Activated T-cell treated with anti-CD3 and anti-CD28 coated beads, Interleukin-2, amount 50 U/mL, for 1 hour (primary cell): Measurements from ENCODE around the gene PTHLH.

Experiments used
- DNase-seq: peaks from one replicate; pipeline ENCODE4 v3.0.0-alpha.2; 2020

The PTHLH gene

GRCh38 chr12:27973487-27973890 is 956 bp upstream of the PTHLH start:
- DNase-seq, result no peak

GRCh38 chr12:27971606-27972005 is 927 bp downstream of the PTHLH start:
- DNase-seq, result no peak

DNA sequence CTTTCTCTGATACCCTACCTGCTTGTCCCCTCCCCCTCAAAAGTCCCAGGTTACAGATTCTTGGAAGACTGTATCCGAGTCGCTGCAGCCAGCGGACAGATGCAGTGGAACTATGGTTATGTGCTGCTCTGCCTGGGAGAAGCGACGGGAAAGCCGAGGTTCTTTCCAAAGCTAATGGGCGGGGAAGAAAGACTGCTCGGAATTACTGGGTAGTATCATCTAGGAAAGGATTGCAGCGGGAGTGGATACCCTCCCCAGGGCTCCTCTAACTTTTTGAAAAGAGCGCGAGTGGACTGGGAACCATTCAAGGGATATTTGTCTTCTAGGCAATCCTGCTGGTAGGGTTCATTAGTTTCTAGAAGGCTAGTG is 1.4 kb downstream of the PTHLH start:
- no peak for DNase-seq

DNA sequence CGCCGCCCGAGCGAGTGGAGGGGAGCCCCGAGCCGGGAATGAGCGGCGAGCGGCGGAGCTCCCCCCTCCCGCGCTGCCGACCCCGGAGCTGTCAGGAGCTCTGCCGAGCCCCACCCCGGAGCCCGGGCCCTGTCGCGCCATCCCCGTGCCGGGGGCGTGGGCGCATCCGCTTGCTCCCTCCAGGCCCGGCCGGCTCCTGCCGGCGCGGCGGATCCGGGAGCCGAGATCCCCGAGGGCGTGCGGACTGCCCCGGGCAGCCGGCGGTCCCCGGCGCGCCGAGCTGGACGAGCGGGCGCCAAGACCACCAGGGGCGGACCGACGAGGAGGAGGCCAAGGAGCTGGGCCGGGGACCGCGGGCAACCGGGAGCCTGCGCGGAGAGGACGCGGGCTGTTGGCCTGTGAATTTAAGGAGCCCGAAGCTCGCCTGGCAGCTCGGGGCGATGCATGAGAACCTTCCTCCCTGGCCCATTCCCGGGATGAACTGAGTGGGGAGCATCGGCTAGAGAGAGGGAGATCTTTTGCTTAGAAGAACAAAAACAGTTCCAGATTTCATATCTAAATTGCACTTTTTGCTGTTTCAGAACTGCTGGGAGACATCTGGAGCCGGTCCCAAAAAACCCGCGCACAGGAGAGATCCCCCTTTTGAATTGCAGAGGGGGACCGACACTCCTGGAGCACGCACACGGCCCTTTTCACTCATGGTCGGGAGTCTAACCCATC is 2.0 kb downstream of the PTHLH start:
- peak; percentile 22 for DNase-seq

DNA sequence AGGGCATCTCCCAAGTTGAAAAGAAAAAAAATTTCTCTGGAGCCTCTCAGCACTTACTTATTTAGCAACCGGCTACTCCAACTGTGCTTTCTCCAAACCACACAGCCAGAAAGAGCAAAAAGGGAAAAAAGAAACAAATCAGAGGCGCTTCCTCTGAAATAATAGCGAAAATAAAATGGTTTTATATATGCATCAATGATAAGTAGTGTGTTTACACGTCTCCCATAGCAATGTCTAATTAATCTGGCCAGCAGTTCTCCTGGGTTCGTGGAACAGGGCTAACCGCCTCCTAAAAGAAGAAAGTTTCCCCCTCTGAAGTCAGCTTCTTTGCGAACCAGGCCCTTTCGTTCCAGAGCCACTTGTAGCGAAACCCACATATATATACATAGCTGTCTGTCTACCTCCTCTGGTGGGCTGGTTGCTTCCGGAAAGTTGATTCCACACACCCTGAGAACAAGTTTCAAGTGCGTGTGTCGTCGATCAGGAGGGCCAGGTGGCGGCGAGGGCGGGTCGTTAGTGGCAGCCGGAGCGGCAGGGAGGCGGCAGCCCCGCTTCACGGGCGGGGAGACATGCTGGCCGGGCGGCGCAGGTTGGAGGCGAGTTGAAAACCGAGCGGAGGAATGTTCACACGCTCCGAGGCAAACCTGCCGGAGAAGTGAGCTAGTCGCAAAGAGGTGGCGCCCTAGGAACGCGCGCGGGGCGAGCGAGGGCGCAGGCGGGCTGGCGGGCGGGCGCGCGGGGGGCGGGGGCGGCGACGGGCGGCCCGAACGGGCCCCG is 2.7 kb downstream of the PTHLH start:
- peak; percentile 44 for DNase-seq

- no peak for DNase-seq
Measured at GRCh38 chr12:27968972-27969623, 3.4 kb downstream of the PTHLH start.

DNA sequence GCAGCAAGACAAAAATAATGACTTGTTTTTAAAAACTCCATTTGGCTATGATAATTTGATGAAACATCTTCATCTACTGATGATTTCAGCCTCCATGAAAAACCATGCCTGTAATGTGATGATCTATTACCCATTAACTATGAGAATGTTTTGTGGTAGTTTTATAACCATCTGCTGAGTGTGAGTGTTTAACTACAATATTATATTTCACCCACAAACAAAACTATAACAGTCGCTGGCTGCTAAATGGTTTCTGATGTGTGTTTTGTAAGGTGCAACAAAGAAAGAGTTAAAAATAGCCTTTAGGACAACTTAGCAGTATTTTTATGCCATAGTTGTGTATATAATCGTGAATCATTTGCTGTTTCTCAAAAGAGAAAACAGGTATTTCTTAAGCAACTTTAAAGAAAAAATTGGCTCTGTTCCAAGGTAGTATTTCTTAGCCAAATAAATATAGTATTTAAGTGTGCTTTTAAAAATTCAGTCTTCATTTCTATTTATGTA is 4.9 kb downstream of the PTHLH start:
- DNase-seq, result no peak

- no peak for DNase-seq
Measured at GRCh38 chr12:27966870-27967269, 5.7 kb downstream of the PTHLH start.

- no peak for DNase-seq
Measured at GRCh38 chr12:27965966-27966365, 6.6 kb downstream of the PTHLH start.

DNA sequence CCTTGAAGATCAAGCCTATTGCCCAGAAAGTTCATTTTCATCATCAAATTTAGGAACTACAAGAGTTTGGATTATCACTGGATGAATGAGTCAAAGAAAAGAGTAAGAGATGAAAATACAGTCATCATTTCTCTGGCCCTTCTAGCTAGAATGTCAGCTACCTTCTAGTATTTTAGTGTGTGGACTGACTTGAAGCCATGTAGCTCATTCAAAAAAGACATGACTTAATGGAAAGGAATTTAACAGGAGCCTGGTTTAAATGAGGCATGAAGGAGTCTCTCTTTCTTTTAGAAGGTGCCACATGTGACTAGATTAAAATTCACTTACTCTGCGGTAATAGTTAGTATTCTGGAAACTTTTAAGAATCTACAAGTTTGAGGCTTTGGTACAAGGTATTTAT is 7.1 kb downstream of the PTHLH start:
- no peak for DNase-seq

DNA sequence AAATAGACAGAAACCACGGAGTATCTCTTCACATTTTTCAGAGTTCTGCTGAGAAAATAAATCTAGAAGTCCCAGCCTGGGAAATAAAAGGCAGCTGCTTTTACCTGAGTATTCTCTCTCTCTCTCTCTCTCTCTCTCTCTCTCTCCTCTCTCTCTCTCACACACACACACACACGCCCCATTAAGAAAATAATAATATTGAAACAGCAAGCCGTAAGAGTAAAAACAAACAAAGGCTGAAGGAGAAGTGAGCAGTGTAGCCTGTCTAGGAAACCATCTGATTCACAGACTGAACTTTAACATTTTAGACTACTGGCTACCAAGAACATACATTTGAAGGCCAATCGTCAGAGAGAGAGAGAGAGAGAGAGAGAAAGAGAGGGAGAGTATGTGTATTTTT is 8.4 kb downstream of the PTHLH start:
- no peak for DNase-seq

DNA sequence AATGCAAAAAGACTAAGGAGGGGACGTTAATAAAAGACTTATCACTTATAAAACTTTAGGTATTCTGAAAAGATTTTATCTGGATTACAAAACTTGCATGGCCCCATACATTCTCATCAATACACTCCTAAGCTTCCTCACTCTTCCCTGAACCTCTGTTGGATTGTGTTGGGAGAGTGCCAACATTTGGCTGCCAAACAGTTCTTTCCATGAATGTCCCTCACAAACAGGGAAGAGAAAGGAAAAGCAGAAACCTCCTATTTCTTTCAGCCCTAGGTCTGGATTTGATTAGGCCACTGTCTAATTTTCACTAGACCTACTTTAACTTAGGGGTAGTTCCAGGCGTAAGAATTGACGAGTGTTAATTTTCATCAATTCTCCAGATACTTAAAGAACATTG is 11.7 kb downstream of the PTHLH start:
- no peak for DNase-seq

GRCh38 chr12:27958675-27959074 is 13.9 kb downstream of the PTHLH start:
- DNase-seq, result no peak

DNA sequence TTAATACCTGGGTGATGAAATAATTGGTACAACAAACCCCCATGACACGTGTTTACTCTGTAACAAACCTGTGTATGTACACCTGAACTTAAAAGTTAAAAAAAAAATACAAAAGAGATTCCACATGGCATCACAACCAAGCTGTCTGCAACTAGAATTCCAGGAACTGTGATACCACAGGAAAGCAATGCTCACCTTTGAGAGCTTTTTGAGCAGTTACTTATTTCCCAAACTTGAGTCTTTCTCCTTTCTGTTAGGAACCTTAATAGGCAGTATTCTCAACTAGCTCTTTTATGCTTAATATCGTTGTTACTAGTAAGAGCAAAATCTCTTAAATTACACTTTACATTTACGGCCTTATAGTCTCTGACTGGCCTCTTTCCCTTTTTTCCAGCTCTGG is 15.2 kb downstream of the PTHLH start:
- no peak for DNase-seq

DNA sequence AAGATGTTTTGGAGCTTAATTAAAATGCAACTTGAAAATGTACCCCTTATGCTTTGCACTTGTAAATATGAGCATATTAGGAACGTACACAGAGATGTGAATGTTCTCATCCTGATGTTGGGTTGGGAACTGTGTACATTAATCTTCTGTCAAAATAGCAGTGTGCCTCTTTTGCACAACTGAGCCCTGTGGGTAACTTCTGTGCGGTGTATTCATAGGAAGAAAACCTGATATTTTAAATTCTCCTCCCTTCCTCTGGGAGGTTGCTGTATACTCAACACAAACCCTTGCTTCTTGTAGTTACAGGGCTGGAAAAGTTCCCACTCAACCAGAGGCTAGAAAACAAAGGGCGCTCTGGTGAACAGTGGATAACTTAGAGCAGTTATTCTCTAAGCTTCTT is 18.7 kb downstream of the PTHLH start:
- DNase-seq, result no peak

- DNase-seq, result no peak
Measured at GRCh38 chr12:27953348-27953747, 19.2 kb downstream of the PTHLH start.

DNA sequence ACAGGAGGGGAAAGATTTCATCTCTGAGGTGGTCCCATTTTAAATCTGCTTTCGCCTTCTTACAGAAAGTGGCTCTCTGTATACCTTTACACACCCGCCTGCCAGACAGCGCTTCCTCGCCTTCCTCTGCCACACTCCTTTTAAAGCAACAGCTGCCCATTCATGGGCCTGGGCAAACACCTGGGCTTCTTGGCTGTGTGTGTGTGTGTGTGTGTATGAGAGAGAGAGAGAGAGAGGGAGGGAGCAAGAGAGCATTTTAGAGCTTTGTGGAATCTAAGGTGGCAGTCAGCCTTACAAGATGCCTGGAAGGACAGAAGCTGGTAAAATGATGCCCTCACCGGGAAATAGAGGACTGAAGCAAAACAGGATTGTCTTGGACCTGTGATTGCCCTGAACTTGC is 20.0 kb downstream of the PTHLH start:
- DNase-seq, result no peak

DNA sequence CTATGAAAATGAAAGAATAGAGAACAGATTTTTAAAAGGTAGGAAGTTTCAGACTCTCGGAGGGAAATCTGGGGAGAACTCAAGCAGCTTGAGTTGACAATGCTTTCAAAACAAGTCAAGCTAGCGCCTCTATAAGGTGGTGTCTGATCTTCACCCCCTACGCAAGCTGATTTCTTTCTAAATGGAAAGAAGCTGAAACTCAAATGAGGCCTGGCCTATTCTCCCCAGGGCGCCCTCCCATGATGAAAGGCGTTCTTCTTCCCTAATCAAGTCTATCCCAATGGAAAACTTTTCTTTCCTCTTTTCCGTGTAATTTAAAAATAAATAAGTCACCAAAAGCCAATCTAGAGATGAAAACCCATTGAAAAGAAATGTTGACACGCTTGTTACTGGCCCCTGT is 20.6 kb downstream of the PTHLH start:
- DNase-seq, result no peak

- DNase-seq, result no peak
Measured at GRCh38 chr12:27946421-27946820, 26.1 kb downstream of the PTHLH start.

- peak; percentile 75 for DNase-seq
Measured at GRCh38 chr12:27940756-27941402, 31.7 kb downstream of the PTHLH start.

DNA sequence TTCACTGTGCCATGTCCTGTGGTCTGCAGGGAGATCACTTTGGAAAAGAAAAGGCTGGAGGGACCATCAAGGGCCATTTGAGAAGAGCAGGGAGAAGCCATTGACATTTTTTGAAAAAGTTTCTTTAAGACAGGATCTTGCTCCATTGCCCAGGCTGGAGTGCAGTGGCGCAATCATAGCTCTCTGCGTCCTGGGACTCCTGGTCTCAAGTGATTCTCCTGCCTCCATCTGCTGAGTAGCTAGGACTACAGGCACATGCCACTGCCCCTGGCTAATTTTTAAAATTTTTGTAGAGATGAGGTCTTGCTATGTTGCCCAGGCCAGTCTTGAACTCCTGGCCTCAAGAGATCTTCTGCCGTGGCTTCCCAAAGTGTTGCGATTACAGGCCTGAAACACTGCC is 32.3 kb downstream of the PTHLH start:
- DNase-seq, result no peak

DNA sequence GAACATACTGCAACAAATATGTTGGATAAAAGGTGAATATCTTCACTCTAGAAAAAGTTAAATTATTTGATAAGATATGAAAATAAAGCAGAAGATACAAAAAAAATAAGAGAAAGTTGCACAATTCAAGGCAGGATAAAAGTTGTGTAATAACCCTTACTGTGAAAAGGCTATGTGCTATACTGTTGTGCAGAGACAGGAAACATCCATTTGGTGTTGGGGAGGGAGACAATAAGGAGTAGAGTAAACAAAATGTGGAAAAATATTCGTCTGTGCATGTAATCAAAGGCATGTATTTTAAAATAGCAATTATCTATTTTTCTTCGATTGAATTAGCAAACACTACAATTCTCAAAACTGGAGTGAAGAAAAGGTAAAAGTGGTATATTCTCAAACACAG is 34.8 kb downstream of the PTHLH start:
- no peak for DNase-seq

DNA sequence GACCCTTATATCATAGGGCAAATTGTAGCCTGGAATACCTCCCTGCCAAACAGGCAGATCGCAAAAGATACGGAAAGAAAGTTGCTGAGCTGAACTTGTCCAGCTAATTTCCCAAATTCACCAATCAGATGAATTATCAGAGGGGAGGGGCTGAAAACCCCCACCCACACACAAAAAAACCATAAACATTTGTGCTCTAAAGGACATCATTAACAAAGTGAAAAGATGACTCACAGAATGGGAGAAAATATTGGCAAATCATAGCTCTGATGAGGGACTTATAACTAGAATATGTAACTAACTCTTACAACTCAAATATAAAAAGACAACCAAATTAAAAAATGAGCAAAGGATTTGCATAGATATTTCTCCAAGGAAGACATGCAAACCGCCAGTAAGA is 36.3 kb downstream of the PTHLH start:
- DNase-seq, result no peak

- DNase-seq, result no peak
Measured at GRCh38 chr12:27934276-27934675, 38.3 kb downstream of the PTHLH start.
